Activated CD4-positive, alpha-beta T cell treated with anti-CD3 and anti-CD28 coated beads for 36 hours (primary cell): Measurements from ENCODE around the gene C1QTNF8. TPM values are rescaled to one million over a fixed set of nuclear protein-coding genes. Genes with fewer than 3 reads are reported as not detected.

ENCODE experiments used
- ATAC-seq: fragments of 200-7000 bp; cut with Tn5 transposase; one replicate; pipeline ENCODE4 v1.10.0; 2021; ENCODE audit warnings: mild to moderate bottlenecking, moderate library complexity
- CTCF ChIA-PET: fragments of 350-600 bp; sonication (Branson Sonifier 250); formaldehyde crosslinking; loops from one replicate; lab custom pipeline; 2021; ENCODE audit warnings: antibody characterized with exemption; lab: Charles Lee
- POLR2A ChIA-PET: fragments of 350-600 bp; sonication (Branson Sonifier 250); formaldehyde crosslinking; loops from one replicate; lab custom pipeline; 2021; ENCODE audit warnings: antibody characterized with exemption, inconsistent platforms; lab: Charles Lee
- DNase-seq: peaks from one replicate; pipeline ENCODE4 v3.0.0-alpha.2; 2020
- H3K27ac Mint-ChIP-seq: one replicate; pipeline ENCODE4 v1.8.0; 2021; ENCODE audit warnings: mixed read lengths
- H3K27me3 Mint-ChIP-seq: one replicate; pipeline ENCODE4 v1.8.0; 2021; ENCODE audit warnings: mixed read lengths
- H3K36me3 Mint-ChIP-seq: one replicate; pipeline ENCODE4 v1.8.0; 2021; ENCODE audit warnings: low read depth, mixed read lengths
- H3K4me1 Mint-ChIP-seq: one replicate; pipeline ENCODE4 v1.8.0; 2021; ENCODE audit warnings: mixed read lengths
- H3K4me3 Mint-ChIP-seq: one replicate; pipeline ENCODE4 v1.8.0; 2021; ENCODE audit warnings: mild to moderate bottlenecking, moderate library complexity, mixed read lengths
- H3K9me3 Mint-ChIP-seq: one replicate; pipeline ENCODE4 v1.8.0; 2021; ENCODE audit warnings: low read depth, mixed read lengths
- intact Hi-C, 2 experiments: fragments of 100-400 bp; cut with DNase I in 1 of 2; cut with micrococcal nuclease in 1 of 2; formaldehyde crosslinking; loops; one replicate each; pipeline versions ENCODE4 v1.14.2 to v1.15.1; 2022 to 2024; cut with DNase I, micrococcal nuclease
- total RNA-seq, 2 experiments: library from RNA; stranded (reverse); gene quantifications; one replicate each; pipeline ENCODE4 v1.2.3, GENCODE V29; 2021

The C1QTNF8 gene
- total RNA-seq: not detected

DNA sequence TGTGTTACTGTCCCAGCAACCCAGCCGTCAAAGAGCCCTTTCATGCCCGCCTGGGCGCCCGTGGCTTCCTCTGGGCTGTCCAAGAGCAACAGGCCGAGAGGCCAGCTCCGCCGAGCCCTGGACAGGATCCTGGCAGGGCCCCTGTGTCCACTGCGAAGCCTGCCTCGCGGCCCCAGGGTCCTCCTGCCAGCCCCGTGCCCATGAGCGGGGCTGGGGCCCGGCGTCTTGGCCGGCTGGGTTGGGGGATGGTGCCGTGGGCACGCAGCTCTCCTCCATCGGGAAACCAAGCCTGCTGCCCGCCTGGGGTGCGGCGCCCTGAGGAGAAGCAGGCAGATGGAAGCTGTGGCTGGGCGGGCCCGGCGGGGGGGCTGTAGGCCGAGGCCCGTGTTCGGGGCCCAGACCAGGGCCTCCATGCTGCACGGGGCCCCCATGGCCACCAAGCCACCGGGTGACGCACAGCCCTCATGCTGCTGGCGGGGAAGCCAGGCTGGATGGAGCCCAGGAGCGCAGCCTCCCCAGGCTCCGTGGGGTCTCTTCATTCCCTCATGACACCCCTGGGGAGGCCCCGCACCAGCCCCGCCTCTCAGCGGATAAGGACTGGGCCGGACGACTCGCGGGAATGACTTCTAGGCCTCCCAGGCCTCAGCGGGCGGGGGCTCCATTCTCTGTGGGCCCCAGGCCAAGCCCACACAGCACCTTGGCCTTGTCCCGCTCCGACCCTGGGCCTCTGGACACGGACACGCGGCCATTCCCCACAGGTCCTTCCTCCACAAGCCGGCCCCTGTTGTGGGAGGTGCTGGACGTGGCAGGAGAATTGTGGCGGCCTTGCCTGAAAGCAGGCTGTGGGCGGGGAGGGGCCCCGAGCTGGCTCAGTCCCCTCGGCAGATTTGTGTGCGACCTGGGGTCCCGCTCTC lies at the start of gene C1QTNF8:
Gene C1QTNF8, minus strand, starts transcription at position 76 of the 914 bp plus-strand sequence. CDS start 1,322 bp downstream, outside the sequence.
- H3K4me1 Mint-ChIP-seq: no peaks in the 10 kb centered on the region
- H3K9me3 Mint-ChIP-seq: no peaks in the 10 kb centered on the region
- intact Hi-C loops: no loop called here
- CTCF ChIA-PET: no interaction called here
- no peak for ATAC-seq
- no peaks in the 10 kb centered on the region for H3K27me3 Mint-ChIP-seq
- no peak within 1 kb of the TSS for H3K4me3 Mint-ChIP-seq
- POLR2A ChIA-PET: no interaction called here
- no peak within 1 kb of the TSS for H3K27ac Mint-ChIP-seq
- no peaks in the 10 kb centered on the region for H3K36me3 Mint-ChIP-seq
- DNase-seq: no peak

- intact Hi-C loops: no loop called here
- Mint-ChIP-seq H3K4me1 (no peaks in the 10 kb centered on the region), H3K27me3 (no peaks in the 10 kb centered on the region), H3K9me3 (peaks cover 3% of the 10 kb centered on the region), H3K4me3 (no peak overlapping the region), H3K36me3 (no peaks in the 10 kb centered on the region), H3K27ac (no peak overlapping the region)
- POLR2A ChIA-PET: no interaction called here
- ATAC-seq: no peak
- CTCF ChIA-PET: interaction anchor here (0.5 kb wide), 1 partner anchor 89 kb away, joined by 3 read pairs; no protein-coding TSS in a partner anchor
- no peak for DNase-seq
Measured at GRCh38 chr16:1145383-1146100, 49.5 kb upstream of the C1QTNF8 start.

DNA sequence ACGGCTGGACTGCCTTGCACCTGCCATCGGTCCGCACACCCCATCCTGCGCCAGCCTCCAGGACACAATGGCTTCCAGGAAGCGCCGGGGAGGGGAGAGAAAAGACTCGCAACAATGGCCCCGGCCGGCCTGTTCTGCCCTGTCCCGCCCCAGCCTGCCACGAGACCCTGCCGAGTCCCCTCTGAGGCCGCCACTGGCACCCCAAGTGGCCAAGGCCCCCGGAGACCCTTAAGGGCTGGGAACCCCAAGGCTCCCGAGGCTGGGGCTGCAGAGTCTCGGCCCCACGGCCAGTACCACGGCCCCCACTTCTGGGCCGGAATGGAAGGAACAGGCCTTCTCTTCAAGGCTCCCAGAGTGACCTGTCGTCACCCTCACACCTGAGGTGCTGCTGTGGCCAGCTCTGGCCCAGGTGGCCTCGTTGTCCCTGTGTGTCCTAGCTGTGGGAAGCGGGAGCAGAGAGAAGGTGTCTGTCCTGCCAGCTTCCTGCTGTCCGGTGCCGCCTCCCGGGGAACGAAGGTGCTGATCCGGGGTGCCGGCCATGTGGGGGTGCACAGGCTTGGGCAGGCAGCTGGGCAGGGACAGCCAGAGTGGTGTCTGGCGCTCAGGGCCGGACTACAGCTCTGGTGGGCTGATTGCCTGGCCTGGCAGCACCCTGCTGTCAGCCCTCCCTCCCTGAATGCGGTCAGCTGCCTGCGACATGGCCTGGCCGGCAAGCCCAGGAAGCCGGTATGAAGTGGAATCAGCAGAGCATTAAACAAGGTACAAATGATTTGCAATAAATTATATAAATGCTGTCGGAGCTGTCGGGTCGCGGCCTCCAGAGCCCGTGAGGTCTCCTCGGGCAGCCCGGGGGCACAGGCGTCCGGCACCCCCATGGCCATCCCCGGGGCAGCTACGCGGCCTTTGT lies 48.7 kb upstream of the C1QTNF8 start:
- H3K27me3 Mint-ChIP-seq: no peaks in the 10 kb centered on the region
- POLR2A ChIA-PET: no interaction called here
- H3K4me1 Mint-ChIP-seq: no peaks in the 10 kb centered on the region
- H3K36me3 Mint-ChIP-seq: no peaks in the 10 kb centered on the region
- intact Hi-C loops: no loop called here
- ATAC-seq (no peak), DNase-seq (no peak)
- no peak overlapping the region for H3K4me3 Mint-ChIP-seq
- H3K27ac Mint-ChIP-seq: no peak overlapping the region
- CTCF ChIA-PET: interaction anchor here (0.5 kb wide), 1 partner anchor 48 kb away, joined by 3 read pairs; no protein-coding TSS in a partner anchor
- H3K9me3 Mint-ChIP-seq: peaks cover 3% of the 10 kb centered on the region

DNA sequence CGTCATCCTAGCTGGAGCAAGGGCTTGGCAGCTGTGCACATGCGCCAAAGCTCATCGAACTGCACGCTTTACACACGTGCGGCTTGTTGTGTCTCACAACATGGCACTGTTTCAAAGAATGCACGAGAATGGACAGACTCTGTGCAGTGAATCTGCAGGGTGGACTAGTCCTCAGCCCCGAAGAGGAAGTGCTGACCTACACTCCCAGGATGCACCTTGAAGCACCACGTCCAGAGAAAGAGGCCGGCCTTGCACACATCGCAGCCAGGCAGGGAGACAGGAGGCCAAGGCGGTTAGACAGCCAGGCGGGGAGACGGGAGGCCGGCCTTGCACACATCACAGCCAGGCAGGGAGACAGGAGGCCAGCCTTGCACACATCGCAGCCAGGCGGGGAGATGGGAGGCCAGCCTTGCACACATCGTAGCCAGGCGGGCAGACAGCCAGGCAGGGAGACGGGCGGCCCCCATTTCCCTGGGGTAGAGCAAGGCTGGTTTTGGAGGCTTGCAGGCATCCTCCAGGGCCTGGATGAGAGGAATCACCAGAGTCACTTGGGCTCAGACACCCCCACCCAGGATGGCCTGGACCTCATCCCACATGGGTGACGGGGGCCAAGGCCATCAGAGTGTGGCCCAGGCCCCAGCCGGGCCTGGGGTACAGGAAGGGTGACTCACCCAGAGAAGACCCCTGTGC lies 47.9 kb upstream of the C1QTNF8 start:
- H3K4me3 Mint-ChIP-seq: no peak overlapping the region
- H3K27me3 Mint-ChIP-seq: no peaks in the 10 kb centered on the region
- ATAC-seq (no peak), DNase-seq (no peak)
- ChIA-PET POLR2A (interaction anchor here (0.7 kb wide), 1 partner anchor 21 kb away, joined by 4 read pairs; no protein-coding TSS in a partner anchor), CTCF (no interaction called here)
- no peaks in the 10 kb centered on the region for H3K36me3 Mint-ChIP-seq
- no peaks in the 10 kb centered on the region for H3K4me1 Mint-ChIP-seq
- H3K27ac Mint-ChIP-seq: no peak overlapping the region
- H3K9me3 Mint-ChIP-seq: peaks cover 3% of the 10 kb centered on the region
- intact Hi-C loops: no loop called here

- H3K4me1 Mint-ChIP-seq: no peaks in the 10 kb centered on the region
- CTCF ChIA-PET: no interaction called here
- POLR2A ChIA-PET: no interaction called here
- H3K9me3 Mint-ChIP-seq: peaks cover 3% of the 10 kb centered on the region
- no peak for ATAC-seq
- H3K4me3 Mint-ChIP-seq: no peak overlapping the region
- H3K36me3 Mint-ChIP-seq: no peaks in the 10 kb centered on the region
- H3K27ac Mint-ChIP-seq: no peak overlapping the region
- intact Hi-C loops: no loop called here
- DNase-seq: no peak
- H3K27me3 Mint-ChIP-seq: no peaks in the 10 kb centered on the region
Measured at GRCh38 chr16:1142911-1143310, 46.9 kb upstream of the C1QTNF8 start.

GRCh38 chr16:1141716-1142115 lies 45.7 kb upstream of the C1QTNF8 start:
- CTCF ChIA-PET: no interaction called here
- Mint-ChIP-seq H3K9me3 (no peaks in the 10 kb centered on the region), H3K27me3 (no peaks in the 10 kb centered on the region), H3K4me1 (no peaks in the 10 kb centered on the region), H3K27ac (no peak overlapping the region), H3K4me3 (no peak overlapping the region), H3K36me3 (no peaks in the 10 kb centered on the region)
- POLR2A ChIA-PET: no interaction called here
- intact Hi-C loops: no loop called here
- ATAC-seq: no peak
- no peak for DNase-seq

GRCh38 chr16:1141191-1141590 lies 45.1 kb upstream of the C1QTNF8 start:
- ChIA-PET CTCF (no interaction called here), POLR2A (no interaction called here)
- no peaks in the 10 kb centered on the region for H3K36me3 Mint-ChIP-seq
- H3K4me1 Mint-ChIP-seq: no peaks in the 10 kb centered on the region
- no peak for ATAC-seq
- intact Hi-C loops: no loop called here
- no peak for DNase-seq
- H3K27ac Mint-ChIP-seq: no peak overlapping the region
- no peaks in the 10 kb centered on the region for H3K9me3 Mint-ChIP-seq
- H3K27me3 Mint-ChIP-seq: no peaks in the 10 kb centered on the region
- no peak overlapping the region for H3K4me3 Mint-ChIP-seq

DNA sequence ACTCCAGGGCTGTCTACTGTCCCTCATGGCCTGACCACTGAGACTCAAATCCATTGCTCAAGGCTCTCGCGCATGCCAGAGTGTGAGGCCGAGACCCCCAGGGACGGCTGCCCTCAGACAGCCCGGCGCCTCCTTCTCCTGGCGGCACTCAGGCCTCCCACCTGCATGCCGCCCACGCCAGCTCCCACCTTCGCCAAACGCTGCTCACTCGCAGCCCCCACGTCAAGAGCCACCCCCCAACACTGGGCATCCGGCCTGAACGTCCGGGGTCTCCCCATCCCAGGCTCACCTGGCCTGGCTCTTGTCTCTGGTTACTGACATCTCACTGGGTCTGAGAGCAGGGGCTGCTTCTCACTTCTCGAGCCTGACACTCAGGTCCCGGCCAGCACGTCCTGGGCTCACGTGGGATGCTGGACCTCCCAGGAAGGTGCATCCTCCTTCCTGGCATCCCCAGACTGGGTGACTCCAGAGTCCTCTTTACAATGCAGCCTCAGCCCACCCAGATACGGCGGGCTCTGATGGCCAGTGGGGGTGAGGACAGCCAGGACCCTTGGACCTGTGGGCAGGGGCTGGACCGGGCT lies 44.6 kb upstream of the C1QTNF8 start:
- DNase-seq (no peak), ATAC-seq (no peak)
- Mint-ChIP-seq H3K4me1 (no peaks in the 10 kb centered on the region), H3K4me3 (no peak overlapping the region), H3K9me3 (no peaks in the 10 kb centered on the region), H3K36me3 (no peaks in the 10 kb centered on the region), H3K27ac (no peak overlapping the region), H3K27me3 (no peaks in the 10 kb centered on the region)
- CTCF ChIA-PET: no interaction called here
- intact Hi-C loops: no loop called here
- POLR2A ChIA-PET: no interaction called here

DNA sequence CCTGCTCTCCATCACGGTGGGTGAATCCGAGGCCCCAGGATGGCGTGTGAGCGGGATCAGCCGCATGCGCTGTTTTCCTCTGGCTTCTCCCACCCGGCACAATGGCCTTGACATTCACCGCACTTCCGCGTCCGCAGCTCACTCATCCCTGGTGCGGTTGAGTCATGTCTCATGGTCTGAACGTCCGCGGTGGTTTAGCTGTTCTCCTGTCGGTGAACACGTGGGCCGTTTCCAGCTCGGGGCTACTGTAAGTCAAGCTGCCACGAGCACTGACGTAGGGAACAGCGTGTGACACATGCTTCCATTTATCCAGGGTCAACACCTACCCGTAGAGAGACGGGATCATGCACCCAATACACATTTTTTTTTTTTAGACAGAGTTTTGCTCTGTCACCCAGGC lies 41.6 kb upstream of the C1QTNF8 start:
- H3K9me3 Mint-ChIP-seq: no peaks in the 10 kb centered on the region
- CTCF ChIA-PET: no interaction called here
- intact Hi-C loops: no loop called here
- H3K27ac Mint-ChIP-seq: no peak overlapping the region
- no peak for ATAC-seq
- POLR2A ChIA-PET: interaction anchor here (0.7 kb wide), 1 partner anchor 567 kb away, joined by 3 read pairs; no protein-coding TSS in a partner anchor
- no peak for DNase-seq
- H3K4me3 Mint-ChIP-seq: no peak overlapping the region
- H3K27me3 Mint-ChIP-seq: no peaks in the 10 kb centered on the region
- no peaks in the 10 kb centered on the region for H3K36me3 Mint-ChIP-seq
- H3K4me1 Mint-ChIP-seq: no peaks in the 10 kb centered on the region

- Mint-ChIP-seq H3K36me3 (no peaks in the 10 kb centered on the region), H3K4me1 (no peaks in the 10 kb centered on the region), H3K4me3 (no peak overlapping the region), H3K9me3 (no peaks in the 10 kb centered on the region), H3K27me3 (no peaks in the 10 kb centered on the region), H3K27ac (no peak overlapping the region)
- CTCF ChIA-PET: no interaction called here
- no peak for ATAC-seq
- DNase-seq: no peak
- POLR2A ChIA-PET: no interaction called here
- intact Hi-C loops: no loop called here
Measured at GRCh38 chr16:1135459-1135825, 39.4 kb upstream of the C1QTNF8 start.
